KOPT-K1 (cell line): ENCODE results near the gene PALM.
"Not testable (repeated sequence)": the region's sequence is repeated elsewhere in the genome, so short reads cannot be mapped to it uniquely, and the experiment has no call there.

Experiments
- H3K27ac ChIP-seq: fragments of 200-600 bp; sonication (generic); 2 replicates; pipeline ENCODE4 v1.5.1; 2016; ENCODE audit warnings: antibody characterized with exemption, mild to moderate bottlenecking, low read depth, low read length; ENCODE audit not compliant: poor library complexity, severe bottlenecking
- H3K36me3 ChIP-seq: fragments of 200-600 bp; sonication (generic); 2 replicates; pipeline ENCODE4 v1.5.1; 2017; ENCODE audit warnings: antibody characterized with exemption, mild to moderate bottlenecking, low read length, moderate library complexity; ENCODE audit not compliant: insufficient read depth
- H3K9me3 ChIP-seq: fragments of 200-600 bp; sonication (generic); 2 replicates; pipeline ENCODE4 v1.5.1; 2017; ENCODE audit warnings: antibody characterized with exemption, low read length, mild to moderate bottlenecking; ENCODE audit not compliant: insufficient read depth, poor library complexity, severe bottlenecking

The PALM gene, protein sequence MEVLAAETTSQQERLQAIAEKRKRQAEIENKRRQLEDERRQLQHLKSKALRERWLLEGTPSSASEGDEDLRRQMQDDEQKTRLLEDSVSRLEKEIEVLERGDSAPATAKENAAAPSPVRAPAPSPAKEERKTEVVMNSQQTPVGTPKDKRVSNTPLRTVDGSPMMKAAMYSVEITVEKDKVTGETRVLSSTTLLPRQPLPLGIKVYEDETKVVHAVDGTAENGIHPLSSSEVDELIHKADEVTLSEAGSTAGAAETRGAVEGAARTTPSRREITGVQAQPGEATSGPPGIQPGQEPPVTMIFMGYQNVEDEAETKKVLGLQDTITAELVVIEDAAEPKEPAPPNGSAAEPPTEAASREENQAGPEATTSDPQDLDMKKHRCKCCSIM

DNA sequence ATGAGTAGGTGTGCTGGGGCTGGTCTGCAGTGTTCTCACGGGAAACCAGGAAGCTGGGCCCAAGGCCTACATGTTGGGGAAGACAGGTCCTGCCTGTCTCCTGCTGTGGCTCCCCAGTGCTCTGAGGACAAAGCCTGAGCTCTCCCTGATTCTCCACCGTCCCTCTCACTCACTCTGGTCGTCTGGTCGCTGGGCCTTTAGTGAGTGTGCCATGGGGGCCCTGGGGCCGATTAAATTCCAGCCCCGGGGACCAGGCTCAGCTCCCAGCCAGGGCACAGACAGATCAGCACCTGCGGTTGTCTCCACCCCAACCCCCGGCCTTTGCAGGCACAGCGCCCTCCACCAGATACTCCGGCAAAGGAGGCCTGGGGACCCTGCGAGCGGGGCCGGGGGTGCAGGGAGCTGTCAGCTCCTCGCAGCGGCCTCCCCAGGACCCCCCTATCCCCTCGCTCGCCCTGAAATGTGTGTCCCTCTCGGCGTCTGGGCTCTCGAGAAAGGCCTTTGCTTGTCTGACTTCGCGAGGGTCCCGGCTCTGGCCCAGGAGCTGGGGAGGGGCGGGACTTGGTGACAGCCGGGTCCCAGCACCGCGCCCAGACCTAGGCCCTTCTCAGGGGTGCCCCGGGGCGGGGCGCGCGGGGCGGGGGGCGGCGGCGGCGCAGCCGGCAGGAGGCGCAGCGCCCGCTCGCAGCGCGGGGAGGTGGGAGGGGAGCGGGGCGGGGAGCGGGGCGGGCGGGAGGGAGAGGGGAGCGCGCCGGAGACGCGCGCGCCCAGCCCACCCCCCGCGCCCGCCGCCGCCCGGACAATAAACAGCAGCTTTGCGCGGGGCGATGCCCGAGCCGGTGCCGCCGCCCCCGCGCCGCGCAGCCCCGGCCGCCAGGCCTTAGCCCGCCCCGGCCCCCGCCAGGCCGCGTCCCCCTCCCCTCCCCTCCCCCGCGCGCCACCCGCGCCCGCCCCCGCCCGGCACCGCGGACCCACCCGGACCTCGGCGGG is at the start of gene PALM:
PALM (plus strand) TSS at position 782 of the 990 bp plus-strand sequence. CDS start 212 bp downstream, outside the sequence.
- Histone ChIP-seq H3K9me3 (peaks cover 8% of the 10 kb centered on the region), H3K27ac (no peak within 1 kb of the TSS)

DNA sequence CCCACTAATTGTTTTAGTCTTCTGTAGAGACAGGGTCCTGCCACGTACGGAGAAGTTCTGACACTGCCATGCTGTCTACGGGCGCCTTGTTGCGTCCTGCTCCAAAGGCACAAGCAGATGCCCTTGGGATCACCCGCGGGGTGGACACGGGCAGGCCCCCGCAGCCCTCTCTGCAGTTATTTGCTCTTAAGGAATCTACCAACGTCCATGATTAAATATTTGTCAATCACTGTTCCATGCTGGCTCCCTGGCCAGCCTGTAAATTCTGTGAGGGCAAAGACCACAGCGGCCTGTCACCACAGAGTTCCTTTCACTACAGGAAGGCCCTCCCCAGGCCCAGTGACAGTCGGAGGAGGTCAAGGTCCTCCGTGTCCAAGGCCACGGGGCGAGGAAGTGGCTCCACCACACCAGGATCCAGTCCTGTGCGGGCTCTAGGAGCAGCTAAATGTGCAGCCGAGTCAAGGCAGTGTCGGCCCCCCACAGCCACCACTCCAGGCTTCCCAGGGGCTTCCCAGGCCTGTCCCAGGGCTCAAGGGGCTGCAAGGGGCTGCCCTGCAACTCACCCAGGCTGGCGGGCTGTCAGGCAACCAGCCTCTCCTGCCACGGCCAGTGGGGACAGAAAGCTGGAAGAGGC is 47.8 kb upstream of the PALM start:
- H3K9me3 ChIP-seq = no peaks in the 10 kb centered on the region
- H3K27ac ChIP-seq = peak overlapping the region; percentile 95
- peaks cover 40% of the 10 kb centered on the region for H3K36me3 ChIP-seq

More for the DNA sequence above, at the start of gene PALM:
- no peaks in the 10 kb centered on the region for H3K36me3 ChIP-seq

DNA sequence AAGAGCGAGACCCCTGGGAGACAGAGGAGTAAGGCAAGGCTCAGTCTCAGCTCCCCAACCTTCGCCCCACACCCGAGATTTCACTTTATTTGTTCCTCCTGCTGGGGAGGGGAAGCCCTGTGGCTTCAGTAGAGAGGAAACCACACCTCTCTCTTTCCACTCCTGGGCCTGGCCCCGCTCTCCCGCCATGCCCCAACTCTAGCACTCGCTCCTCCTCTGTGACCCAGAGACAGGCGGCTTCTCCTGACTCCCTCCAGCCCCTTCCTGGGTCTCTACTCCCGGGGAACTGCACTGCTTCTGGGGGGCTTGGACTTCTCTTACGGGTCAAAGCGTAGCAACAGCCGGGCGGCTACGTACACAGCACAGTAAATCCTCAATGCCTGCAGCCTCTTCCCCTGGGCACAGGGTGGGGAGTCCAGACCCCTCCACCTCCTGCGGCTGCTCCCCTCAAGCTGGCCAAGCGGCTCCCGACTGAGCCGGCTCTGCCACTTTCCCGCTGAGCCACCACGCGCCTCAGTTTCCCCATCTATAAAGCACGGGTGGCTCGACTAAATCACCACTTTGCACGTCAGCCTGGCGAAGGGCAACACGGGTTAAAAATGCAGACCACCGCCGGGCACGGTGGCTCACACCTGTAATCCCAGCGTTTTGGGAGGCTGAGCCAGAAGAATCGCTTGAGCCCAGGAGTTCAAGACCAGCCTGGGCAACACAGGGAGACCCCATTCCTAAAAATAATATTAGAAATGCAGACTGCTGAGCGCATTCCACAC is 47.1 kb upstream of the PALM start:
- Histone ChIP-seq H3K9me3 (no peaks in the 10 kb centered on the region), H3K36me3 (peaks cover 34% of the 10 kb centered on the region), H3K27ac (peak overlapping the region; percentile 95)

DNA sequence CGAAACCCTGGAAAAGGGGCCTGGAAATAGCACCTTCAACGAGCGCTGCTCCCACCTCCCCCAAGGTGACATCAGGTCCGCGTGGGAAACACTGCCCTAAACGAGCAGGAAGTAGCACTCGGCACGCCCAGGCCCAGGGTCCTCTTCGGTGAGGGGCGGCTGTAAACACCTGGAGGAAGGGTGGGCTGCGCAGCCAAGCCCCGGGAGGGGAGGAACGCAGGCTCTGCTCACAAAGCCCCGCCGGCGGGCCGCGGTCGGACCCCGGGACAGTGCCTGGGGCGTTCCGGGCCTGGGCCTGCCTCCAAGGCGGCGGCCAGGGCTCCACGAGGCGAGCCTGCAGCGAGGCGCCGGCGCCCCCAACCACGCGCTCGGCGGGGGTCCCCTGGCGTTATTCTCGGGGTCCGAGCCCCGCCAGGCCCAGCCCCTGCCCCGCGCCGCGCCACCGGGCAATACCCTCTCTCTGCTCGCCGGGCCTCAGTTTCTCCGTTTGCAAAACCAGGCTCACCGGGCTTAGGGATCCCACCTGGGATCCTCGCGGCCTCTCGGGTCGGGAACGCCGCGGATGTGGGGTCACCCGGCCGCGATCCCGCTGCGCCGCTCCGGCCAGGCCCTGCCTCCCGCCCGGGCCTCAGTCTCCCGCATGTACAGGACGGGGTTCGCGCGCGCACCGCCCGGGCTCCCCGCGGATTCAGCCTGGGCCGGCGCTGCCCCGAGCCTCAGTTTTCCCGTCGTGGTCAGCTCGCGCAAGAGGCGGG is 46.4 kb upstream of the PALM start:
- peaks cover 27% of the 10 kb centered on the region for H3K36me3 ChIP-seq
- peak overlapping the region; percentile 95 for H3K27ac ChIP-seq
- H3K9me3 ChIP-seq = peaks cover under 1% of the 10 kb centered on the region

DNA sequence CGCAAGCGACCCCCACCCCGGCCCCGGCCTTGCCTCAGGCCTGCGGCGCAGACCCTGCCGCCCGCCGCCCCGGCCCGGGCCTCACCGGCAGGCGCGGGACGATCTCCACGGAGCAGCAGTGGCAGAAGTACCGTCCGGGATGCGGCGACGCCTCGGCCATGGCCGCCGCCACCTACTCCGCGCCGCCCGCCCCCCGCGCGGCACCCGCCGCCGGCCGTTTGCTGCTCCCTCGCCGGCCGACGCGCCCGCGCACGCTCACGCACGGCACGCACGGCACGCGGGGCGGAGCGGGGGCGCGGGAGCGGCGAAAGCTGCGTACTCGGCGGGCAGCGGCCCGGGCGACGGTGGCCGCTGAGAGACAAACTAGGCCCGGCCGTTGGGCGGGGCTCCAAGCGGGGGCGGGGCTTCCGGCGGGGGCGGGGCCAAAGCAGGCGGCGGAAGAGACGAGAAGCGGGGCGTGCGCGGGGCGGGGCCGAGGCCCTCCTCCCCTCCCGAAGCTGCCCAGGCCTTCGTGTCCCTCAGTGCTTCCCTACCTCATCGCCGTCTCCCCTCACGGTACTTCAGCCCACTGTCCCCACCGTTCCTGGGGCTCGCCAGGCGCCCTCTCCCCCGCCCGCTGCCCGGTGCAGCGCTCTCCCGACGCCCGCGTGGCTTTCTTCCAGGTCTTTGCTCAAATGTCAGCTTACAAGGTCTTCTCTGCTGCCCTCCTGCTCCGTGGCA is 45.6 kb upstream of the PALM start, which contains the start of gene RNF126:
RNF126 (minus strand) TSS at position 253 of the 720 bp plus-strand sequence; CDS start at position 160, 93 bp downstream.
- peak within 1 kb of the TSS; percentile 95 for H3K27ac ChIP-seq
- H3K36me3 ChIP-seq = peaks cover 19% of the 10 kb centered on the region
- H3K9me3 ChIP-seq = peaks cover 5% of the 10 kb centered on the region

DNA sequence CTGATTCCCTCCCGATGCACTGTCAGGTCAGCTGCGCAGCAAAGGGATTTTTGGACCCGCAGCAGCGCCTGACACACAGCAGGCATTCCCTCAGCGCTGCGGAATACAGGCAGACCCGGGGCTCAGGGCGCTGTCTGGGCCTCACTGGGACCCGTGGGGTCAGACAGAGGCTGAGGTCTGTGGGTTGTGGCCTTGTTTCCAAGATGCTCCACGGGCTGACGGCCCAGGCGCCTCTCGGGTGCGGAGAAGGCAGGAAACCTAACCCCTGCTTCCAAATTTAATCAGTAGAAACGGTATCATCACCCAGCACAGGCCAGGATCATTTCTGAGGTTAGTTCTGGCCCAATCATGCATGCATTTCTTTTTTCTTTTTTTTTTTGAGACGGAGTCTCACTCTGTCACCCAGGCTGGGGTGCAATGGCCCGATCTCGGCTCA is 45.0 kb upstream of the PALM start:
- peaks cover 5% of the 10 kb centered on the region for H3K9me3 ChIP-seq
- H3K27ac ChIP-seq = peak overlapping the region; percentile 69
- peaks cover 13% of the 10 kb centered on the region for H3K36me3 ChIP-seq

DNA sequence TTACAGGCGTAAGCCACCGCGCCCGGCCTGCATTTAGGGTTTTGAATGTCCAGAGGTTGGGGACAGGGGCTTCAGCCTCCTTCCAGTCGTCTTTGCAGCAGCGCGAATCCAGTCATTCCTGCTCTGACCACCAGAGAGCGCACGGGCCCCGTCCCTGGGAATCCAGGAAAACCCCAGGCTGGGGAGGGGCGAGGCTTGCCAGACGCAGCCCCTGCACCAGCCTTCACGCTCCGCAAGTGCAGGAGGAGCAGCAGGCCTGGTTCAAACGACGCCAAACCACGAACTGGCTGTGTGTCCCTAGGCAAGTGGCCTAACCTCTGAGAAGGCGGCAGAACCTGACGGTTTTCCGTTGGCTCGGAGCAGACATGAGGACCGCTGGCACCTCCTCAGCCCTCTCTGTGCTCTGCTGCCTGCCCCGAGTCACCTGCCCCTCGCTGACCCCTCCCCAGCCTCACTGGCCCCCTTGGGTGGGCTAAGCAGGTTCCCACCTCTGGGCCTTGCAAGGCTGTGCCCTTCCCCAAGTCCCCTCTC is 43.8 kb upstream of the PALM start:
- 0 out of 2 replicates have a peak, but pooled peaks cover under 1% of the 10 kb centered on the region for H3K36me3 ChIP-seq
- peaks cover 11% of the 10 kb centered on the region for H3K9me3 ChIP-seq
- H3K27ac ChIP-seq = no peak overlapping the region

DNA sequence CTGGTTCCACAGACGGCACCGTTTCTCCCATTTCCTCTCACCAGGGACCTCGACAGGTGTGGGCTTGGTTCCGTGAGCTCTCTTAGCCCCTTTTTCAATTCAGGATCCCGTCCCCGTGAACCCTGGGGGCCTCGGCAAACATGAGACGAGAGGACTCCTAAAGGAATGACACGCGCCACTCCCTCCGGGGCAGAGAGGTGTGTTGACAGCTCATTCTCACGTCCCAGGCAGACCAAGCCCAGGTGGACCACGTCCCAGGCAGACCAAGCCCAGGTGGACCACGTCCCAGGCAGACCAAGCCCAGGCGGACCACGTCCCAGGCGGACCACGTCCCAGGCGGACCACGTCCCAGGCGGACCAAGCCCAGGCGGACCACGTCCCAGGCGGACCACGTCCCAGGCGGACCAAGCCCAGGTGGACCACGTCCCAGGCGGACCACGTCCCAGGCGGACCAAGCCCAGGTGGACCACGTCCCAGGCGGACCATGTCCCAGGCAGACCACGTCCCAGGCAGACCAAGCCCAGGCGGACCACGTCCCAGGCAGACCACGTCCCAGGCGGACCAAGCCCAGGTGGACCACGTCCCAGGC is 41.7 kb upstream of the PALM start:
- H3K36me3 ChIP-seq, H3K27ac ChIP-seq: not testable (repeated sequence)
- H3K9me3 ChIP-seq = peaks cover 11% of the 10 kb centered on the region

DNA sequence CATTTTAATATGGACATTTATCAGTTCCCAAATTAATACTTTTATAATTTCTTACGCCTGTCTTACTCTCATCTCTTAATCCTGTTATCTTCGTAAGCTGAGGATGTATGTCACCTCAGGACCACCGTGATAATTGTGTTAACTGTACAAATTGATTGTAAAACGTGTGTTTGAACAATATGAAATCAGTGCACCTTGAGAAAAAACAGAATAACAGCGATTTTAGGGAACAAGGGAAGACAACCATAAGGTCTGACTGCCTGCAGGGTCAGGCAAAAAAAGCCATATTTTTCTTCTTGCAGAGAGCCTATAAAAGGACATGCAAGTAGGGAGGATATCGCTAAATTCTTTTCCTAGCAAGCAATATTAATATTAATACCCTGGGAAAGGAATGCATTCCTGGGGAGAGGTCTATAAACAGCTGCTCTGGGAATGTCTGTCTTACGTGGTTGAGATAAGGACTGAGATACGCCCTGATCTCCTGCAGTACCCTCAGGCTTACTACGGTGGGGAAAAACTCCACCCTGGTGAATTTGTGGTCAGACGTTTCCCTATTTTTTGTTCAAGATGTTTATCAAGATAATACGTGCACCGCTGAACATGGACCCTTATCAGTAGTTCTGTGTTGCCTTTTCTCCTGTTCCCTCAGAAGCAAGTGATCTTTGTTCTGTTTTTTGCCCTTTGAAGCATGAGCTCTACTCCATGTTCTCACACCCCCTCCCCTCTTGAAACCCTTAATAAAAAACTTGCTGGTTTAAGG is 39.9 kb upstream of the PALM start:
- H3K27ac ChIP-seq, H3K36me3 ChIP-seq: not testable (repeated sequence)
- H3K9me3 ChIP-seq = peaks cover 11% of the 10 kb centered on the region

DNA sequence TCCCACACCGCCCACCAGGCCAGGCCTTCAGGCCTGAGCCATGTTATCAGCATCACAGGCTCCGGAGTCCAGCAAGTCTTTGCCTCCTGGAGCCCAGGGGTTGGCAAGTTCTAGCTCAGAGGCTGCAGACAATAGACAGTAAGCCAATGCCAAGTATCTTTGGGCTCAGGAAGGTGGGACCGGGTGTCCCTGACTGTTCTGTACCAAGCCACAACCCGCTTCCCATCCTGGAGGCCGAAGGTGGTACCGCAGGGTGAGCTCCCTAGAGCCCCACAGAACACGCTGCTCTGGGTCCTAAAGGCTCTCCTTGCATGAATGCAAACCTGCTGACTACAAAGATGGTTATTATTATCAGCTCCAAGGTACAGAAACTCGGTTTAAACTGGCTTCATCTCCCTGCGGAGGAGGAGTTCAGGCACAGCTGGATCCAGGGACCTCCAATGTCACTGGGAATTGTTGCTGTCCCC is 38.1 kb upstream of the PALM start:
- no peak overlapping the region for H3K27ac ChIP-seq
- H3K36me3 ChIP-seq = no peaks in the 10 kb centered on the region
- H3K9me3 ChIP-seq = peaks cover 11% of the 10 kb centered on the region

DNA sequence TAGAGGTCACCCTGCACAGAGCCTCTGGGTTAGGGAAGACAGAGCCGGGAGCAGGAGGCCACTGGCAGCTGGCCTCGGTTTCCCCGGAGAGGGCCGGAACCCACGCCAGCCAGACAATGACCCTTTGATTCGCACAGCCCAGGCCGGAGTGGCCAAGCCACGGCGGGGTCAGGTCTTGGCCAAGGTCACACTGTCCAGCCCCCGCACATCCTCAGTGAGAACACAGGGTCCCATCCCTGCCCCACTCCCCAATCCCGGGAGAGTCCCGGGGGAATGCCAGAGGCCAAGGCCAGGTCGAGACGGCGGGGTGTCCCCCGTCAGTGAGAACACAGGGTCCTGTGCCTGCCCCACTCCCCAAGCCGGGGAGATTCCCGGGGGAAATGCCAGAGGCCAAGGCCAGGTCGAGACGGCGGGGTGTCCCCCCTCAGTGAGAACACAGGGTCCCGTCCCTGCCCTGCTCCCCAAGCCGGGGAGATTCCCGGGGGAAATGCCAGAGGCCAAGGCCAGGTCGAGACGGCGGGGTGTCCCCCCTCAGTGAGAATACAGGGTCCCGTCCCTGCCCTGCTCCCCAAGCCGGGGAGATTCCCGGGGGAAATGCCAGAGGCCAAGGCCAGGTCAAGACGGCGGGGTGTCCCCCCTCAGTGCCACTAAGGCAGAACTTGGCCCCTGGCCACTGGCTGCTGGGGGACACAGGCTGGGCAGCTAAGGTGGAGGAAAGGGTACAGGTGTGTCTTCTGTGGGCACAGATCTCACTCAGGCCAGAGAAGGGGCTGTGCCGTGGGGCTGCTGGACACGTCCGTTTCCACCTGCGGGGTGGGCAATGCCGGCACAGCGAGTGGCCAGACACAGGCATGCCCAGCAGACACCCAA is 34.2 kb upstream of the PALM start:
- no peaks in the 10 kb centered on the region for H3K36me3 ChIP-seq

More for the DNA sequence above, 34.2 kb upstream of the PALM start:
- Histone ChIP-seq H3K9me3 (no peaks in the 10 kb centered on the region), H3K27ac (no peak overlapping the region)
